Left cardiac atrium (tissue), 4 donors: ENCODE measurements around the gene SPATA45. TPM values are rescaled to one million over a fixed set of nuclear protein-coding genes. Genes with fewer than 3 reads are reported as not detected.
"Not testable (repeated sequence)": the region's sequence is repeated elsewhere in the genome, so short reads cannot be mapped to it uniquely, and the experiment has no call there.

Source experiments
- ATAC-seq, 2 donors: fragments of 200-7000 bp; cut with Tn5 transposase; one replicate each; pipeline ENCODE4 v1.9.1; 2020; ENCODE audit warnings: mild to moderate bottlenecking in 2 of 2, moderate library complexity in 2 of 2
- DNase-seq: peaks from one replicate; pipeline ENCODE4 v3.0.0-alpha.2; 2020
- intact Hi-C, 2 donors: fragments of 100-400 bp; cut with DNase I; formaldehyde crosslinking; loops; one replicate each; pipeline versions ENCODE4 v1.14.1 to v1.15.1; 2022 to 2023
- long read RNA-seq: library from polyadenylated mRNA; unstranded; transcript quantifications from one replicate; pipeline ENCODE4 v2.0.0, GENCODE V29; 2021
- total RNA-seq, 2 donors: library from RNA; stranded (reverse); fragmentation: NEBNext Ultra II Directional; extraction: Animal tissue kit (Norgen Biotek cat#: 25700); gene quantifications; one replicate each; pipeline ENCODE4 v1.2.1, GENCODE V29; 2021
- donor health status: DM: no; HTN: yes; CAD: no.
- donor health status: DM: no; HTN: yes; CAD: no; lungs with severe emphysema.
- donor health status: DM: yes; HTN: yes; CAD: no.
- donor health status: Dilated cardiomyopathy.

SPATA45 gene
- not detected for total RNA-seq
- long read RNA-seq: 0 reads

DNA sequence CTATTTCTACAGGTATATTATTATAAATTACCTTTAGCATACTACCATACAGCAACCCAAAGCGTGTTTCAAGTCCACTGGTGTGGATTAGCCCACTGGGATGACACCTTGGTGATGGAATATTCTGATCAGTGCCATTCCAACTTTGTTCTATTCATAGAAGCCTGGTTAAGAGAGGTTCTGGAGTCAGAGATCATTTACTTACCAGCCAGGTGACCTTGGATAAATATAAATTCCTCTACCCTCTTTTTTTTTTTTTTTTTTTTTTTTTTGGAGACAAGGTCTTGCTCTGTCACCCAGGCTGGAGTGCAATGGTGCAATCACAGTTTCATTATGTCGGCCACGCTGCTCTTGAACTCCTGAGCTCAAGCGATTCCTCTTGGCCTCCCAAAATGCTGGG, at the start of gene SPATA45:
Gene SPATA45, minus strand, starts transcription at position 101 of the 400 bp plus-strand sequence. CDS start 11,500 bp downstream, outside the sequence.
- intact Hi-C loops: no loop called here
- DNase-seq (no peak), ATAC-seq (no peak)

DNA sequence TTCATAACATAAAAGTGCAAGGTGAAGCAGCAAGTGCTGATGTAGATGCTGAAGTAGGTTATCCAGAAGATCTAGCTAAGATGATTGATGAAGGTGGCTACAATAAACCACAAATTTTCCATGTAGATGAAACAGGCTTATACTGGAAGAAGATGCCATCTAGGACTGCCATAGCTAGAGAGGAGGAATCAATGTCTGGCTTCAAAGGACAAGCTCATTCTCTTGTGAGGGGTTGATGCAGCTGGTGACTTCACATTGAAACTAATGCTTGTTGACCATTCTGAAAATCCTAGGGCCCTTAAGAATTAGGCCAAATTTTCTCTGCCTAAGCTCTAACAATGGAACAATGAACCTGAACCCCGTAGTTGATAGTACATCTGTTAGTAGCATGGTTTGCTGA, 44.7 kb upstream of the SPATA45 start:
- intact Hi-C loops: no loop called here
- ATAC-seq: no peak
- DNase-seq: no peak

DNA sequence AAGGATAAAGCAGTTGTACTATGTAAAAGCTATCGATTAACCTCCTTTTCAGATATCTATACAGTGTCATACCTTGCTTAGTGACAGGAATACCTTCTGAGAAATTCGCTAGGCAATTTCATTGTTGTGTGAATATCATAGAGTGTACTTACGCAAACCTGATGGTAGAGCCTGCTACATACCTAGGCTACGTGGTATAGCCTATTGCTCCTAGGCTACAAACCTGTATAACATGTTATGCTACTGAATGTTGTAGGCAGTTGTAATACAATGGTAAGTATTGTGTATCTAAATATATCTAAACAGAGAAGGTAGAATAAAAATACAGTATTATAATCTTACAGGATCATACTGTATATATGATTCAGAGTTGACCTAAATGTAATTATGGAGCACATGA, 37.1 kb upstream of the SPATA45 start:
- intact Hi-C loops: no loop called here
- ATAC-seq (no peak), DNase-seq (no peak)

DNA sequence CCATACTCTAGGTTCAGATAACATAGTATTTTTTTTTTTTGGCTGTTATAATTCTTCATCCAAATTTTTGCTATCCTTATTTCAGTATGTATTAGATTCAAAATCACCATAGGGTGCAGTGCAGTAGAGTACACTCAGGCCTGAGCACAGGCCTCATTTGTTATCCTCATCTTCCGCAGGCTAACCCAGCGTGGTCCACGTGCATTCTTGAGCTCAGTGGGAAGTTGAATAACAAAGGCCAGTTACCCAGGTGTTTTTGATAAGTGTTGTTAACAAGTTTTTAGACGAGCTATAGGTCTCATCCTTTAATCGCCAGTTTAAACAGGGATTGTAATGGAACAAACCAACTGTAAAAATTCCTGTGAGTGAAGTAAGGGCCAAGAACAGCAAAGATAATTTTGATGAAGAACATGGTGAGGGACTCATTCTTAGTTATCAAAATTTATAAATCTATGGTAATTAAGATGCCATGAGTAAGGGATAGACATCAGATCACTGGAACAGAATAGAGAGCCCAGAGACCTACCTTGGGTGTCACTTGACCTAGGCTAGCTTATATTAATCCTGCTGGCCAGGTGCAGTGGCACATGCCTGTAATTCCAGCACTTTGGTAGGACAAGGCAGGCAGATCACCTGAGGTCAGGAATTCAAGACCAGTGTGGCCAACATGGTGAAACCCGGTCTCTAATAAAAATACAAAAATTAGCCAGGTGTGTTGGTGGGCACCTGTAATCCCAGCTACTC, 32.7 kb upstream of the SPATA45 start:
- no peak for ATAC-seq
- intact Hi-C loops: no loop called here
- no peak for DNase-seq

DNA sequence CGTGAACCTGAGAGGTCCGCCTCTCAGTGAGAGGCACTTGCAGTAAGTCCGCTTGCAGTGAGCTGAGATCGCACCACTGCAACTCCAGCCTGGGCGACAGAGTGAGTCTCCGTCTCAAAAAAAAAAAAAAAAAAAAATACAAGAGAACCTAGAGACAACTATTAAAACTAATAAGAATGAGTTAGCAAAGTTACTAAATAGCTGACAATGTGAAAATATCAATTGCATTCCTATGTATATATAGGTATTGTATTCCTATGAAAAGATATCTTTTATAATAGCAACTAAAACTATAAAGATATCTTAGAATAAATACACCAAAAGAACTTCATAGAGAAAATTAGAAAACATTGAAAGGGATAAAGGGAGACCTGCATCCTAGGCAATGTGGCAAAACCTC, 31.0 kb upstream of the SPATA45 start:
- no peak for DNase-seq
- no peak for ATAC-seq
- intact Hi-C loops: no loop called here

DNA sequence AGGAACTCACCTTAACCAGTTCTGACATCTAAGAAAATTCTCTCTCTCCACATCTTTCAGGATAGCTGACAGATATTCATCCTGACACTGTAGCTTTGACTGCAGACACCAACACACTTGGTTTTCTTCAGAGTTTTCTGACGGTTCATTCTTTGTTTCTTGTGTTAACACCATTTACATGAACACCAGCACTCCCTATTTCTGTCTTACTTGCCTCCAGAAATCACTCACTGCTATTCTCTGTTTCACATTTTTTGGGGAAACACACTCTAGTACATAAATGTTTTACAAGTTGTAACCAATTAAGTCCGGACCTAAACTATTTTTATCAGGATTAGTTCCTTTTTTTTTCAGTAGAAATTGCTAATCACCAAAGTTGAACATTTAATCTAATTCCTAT, 26.1 kb upstream of the SPATA45 start:
- DNase-seq (no peak), ATAC-seq (no peak)
- intact Hi-C loops: no loop called here

DNA sequence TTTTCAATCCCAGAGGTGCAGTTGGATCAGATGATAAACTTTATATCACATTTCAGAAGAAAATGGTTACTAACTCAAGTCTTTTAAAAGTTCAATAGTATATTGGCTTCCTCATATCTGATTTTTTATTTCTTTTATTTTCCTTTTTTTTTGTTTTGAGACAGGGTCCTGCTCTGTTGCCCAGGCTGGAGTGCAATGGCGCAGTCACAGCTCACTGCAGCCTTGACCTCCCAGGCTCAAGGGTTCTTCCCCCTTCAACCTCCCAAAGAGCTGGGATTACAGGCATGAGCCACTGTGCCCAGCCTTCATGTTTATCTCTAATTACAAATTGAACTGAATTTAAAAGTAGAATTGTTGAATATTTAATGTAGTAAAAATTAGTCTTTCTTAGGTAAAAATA, 24.5 kb upstream of the SPATA45 start:
- ATAC-seq (no peak), DNase-seq (no peak)
- intact Hi-C loops: no loop called here

DNA sequence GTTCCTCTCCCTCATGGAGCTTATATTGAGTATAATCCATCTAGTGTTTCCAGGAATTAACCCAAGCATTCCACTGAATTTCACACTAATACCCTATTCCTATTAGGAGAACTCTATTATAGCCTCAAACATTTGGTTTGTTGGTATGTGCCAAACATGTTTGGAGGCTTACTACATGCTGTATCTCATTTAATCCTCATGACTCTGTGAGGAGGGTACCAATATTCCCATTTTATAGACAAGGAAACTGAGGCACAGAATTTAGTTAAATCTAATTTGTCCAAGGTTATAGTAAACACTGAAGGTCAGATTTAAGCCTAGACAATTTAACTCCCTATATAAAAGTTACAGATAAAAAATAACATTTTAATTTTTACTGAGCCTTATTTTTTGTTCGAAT, 19.7 kb upstream of the SPATA45 start:
- ATAC-seq (no peak), DNase-seq (no peak)
- intact Hi-C loops: no loop called here

DNA sequence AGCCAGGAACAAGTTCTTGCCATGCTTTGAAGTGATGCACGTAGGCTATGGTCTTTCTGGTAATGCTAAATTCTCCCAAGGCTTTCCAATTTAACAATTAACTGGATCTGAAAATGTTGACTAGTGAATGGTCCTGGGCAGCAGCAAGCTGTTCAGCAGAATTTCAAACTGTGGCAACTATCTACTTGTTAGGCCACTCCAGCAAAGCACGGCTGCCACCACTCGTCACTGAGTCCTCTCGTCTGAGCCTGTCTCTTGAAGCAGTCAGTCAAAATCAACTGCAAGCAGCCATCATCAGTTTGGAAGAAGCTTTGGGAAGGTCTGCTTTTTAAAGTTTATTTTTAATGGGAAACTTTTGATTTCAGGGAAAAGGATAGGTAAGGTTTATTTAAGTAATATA, 16.8 kb upstream of the SPATA45 start:
- ATAC-seq: no peak
- no peak for DNase-seq
- intact Hi-C loops: no loop called here

DNA sequence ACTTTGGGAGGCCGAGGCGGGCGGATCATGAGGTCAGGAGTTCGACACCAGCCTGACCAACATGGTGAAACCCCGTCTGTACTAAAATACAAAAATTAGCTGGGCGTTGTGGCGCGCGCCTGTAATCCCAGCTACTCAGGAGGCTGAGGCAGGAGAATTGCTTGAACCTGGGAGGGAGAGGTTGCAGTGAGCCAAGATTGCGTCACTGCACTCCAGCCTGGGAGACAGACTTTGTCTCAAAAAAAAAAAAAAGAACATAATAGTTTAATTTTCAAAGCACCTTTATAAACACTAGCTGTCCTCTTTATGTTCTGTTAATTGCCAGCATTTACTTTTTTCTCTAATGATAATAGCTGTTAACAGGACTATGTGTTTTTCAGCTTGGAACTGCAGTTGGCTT, 15.9 kb upstream of the SPATA45 start:
- intact Hi-C loops, ATAC-seq, DNase-seq: not testable (repeated sequence)

DNA sequence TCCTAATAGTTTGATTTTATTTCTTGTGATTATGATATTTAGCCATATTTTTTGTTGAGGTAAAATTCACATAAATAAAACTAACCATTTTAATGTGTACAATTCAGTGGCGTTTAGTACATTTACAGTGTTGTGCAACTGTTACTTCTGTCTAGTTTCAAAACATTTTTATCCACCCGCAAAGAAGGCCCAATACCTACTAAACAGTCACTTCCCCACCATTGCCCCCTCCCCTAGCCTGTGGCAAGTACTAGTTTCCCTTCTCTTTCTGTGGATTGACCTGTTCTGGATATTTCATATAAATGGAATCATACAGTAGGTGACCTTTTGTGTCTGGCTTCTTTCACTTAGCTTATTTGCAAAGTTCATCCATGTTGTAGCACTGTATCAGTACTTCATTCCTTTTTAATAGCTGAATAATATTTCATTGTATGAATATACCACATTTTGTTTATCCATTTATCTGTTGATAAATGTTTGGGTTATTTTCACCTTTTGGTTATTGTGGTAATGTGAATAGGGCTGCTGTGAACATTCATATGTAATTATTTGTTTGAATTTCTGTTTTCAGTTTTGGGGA, 14.8 kb upstream of the SPATA45 start:
- intact Hi-C loops: no loop called here
- ATAC-seq (no peak), DNase-seq (no peak)

DNA sequence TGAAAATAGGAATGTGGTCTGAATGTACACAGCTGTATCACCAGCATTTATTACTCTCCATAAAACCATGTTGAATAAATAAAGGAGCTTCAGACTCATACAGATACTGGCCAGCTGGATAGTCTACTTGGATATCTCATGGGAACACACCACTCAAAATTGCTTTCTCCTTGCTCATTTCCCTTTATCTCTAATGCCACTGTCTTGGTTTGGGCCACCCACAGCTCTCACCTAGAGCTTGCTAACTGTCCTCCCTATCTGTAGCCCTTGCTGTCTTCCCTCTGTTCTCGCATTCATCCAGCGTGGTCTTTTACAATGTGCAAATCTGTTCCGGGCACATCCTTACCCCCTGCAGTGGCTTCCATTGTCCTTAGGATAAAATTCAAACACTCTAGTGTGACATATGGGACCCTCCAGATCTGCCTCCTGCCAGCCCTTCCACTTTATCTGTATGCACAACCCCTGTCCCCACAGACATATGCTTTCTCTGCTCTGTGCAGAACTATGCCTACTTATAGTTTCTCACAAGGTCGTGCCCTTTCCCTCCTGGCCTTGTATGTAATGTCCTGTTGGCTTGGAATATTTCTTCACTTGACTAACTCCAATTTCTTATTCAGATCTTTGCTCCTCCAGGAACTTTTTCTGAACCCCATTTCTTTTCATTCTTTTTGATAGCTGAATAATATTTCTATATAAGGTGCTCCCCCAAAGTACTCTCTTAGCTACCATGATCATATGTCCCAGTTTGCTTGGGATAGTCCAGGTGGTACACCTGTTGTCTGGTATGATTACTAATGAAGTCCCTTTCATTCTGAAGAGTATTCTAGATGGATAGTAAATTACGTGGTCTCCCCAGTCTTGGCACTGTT, 13.5 kb upstream of the SPATA45 start:
- intact Hi-C loops: no loop called here
- ATAC-seq (no peak), DNase-seq (no peak)

DNA sequence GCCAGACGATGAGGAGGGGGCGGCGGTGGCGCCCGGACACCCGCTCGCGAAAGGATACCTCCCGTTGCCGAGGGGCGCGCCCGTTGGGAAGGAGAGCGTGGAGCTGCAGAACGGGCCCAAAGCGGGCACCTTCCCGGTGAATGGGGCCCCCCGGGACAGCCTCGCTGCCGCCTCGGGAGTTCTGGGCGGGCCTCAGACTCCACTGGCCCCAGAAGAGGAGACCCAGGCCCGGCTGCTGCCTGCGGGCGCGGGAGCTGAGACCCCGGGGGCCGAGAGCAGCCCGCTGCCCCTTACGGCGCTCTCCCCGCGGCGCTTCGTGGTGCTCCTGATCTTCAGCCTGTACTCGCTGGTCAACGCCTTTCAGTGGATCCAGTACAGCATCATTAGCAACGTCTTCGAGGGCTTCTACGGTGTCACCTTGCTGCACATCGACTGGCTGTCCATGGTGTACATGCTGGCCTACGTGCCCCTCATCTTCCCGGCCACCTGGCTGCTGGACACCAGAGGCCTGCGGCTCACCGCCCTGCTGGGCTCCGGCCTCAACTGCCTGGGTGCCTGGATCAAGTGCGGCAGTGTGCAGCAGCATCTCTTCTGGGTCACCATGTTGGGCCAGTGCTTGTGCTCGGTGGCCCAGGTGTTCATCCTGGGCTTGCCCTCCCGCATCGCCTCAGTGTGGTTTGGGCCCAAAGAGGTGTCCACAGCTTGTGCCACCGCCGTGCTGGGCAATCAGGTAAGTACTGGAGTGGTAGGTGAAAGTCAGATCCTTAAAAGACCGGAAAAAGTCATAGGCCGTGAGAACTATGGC, 11.2 kb upstream of the SPATA45 start:
- intact Hi-C loops: no loop called here
- ATAC-seq: peak; percentile 31 to 54

DNA sequence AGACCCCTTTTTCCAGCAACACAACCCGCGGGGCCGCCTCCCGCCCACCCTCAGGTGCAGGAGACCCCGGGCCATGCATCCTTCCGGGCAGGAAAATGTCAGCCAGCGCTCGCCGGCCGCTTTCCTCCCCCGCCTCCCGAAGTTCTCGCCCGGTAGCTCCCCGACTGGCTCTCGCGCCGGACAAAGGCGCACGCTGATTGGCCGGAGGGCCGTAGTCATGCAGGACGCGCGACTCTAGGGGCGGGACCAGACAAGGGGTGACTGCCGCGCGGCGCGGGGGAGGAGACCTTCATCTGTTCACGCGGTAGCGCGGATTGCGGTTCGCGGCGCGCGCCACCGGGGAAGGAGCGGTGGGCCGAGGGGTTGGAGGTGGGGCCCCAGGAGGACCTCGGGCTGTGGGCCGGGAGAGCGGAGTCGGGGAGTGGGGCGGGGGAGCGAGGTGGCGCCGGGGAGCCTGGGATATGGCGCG, 10.6 kb upstream of the SPATA45 start, which contains the start of gene FLVCR1:
Gene FLVCR1, plus strand, starts transcription at position 284 of the 469 bp plus-strand sequence. Its CDS starts 178 bp downstream, at position 462.
- intact Hi-C loops: no loop called here
- ATAC-seq (peak; percentile 99 to 100), DNase-seq (peak; percentile 98)

More for the DNA sequence above, 11.2 kb upstream of the SPATA45 start:
- DNase-seq: peak; percentile 24

DNA sequence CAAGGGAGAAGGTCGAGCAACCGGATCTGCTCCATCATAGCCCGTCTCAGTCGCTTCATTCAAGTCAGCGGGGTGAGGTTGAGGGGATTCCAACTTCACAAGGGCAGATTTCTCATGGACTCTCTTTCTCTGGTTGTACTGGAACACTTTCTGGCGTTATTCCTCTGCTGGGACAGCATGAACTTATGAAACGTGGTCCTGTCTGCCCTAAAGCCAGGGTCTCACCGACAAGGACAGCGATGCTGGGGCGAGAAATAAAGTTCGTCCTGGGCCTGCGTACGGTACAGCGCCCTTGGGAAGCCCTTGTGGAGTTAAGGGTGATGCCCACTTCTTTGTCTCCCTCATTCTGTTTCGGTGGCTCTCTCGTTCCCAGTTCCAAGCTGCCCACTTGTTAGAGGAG, 9.3 kb upstream of the SPATA45 start:
- no peak for ATAC-seq
- no peak for DNase-seq
- intact Hi-C loops: no loop called here

DNA sequence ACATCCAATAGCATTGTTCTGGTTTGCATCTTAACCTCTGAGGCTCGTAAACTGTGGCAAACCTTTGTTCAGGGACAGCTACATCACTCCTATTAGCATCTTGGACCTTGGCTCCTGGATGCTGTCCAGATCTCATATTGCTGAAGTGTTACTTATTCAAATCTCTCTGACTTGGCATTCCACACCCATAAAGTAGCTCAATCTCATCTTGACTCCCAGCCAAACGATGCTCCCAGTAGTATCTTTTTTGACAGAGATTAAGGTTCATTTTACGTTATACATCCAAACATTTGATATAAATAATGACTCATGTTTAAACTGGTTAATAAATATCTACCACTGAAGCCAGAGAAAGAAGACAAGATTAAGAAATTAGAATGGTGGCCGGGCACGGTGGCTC, 6.2 kb upstream of the SPATA45 start:
- no peak for ATAC-seq
- intact Hi-C loops: no loop called here
- no peak for DNase-seq

DNA sequence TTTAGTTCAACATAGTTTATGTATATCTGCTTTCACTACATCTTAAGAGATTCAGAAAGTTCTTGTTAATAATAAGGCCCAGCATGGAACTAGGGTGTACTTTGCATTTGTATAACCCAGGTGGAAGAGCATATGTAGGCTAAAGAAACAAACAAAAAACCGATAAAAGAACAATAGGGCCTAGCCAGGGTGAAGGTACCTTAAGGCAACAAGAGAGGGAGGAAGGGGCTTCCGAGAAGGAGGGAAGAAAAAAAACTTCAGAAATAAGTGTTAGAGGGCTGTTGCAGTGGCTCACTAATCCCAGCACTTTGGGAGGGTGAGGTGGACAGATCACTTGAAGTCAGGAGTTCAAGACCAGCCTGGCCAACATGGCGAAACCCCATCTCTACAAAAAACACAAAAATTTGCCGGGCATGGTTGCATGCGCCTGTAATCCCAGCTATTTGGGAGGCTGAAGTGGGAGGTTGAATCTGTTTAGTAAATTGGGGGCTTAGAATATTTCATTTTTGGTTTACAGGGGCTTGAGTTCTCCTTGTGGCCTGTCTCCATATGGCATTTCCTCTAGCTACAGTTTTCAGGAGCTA, 4.7 kb upstream of the SPATA45 start:
- intact Hi-C loops: no loop called here
- DNase-seq (no peak), ATAC-seq (no peak)

DNA sequence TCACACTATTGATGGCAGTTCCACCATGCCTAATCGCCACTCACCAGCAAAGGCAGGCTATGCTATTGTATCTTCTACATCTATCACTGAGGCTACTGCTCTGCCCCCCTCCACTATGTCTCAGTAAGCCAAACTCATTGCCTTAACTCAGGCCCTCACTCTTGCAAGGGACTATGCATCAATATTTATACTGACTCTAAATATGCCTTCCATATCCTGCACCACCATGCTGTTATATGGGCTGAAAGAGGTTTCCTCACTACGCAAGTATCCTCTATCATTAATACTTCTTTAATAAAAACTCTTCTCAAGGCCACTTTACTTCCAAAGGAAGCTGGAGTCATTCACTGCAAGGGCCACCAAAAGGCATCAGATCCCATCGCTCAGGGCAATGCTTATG, 2.9 kb downstream of the SPATA45 start:
- ATAC-seq, intact Hi-C loops, DNase-seq: not testable (repeated sequence)

DNA sequence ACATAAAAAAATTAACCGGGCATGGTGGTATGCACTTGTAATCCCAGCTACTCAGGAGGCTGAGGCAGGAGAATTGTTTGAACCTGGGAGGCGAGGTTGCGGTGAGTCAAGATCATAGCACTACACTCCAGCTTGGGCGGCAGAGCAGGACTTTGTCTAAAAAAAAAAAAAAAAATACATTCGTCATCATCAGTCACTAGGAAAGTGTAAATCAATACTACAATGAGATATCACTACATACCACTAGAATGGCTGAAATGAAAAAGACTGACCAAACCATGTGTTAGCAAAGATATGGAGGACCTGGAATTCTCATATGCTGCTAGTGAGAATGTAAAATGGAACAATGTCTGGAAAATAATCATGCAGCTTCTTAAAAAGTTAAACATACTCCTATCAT, 9.3 kb downstream of the SPATA45 start:
- DNase-seq (no peak), ATAC-seq (no peak)
- intact Hi-C loops: no loop called here
